Fibroblast of lung (primary cell): ENCODE measurements around the gene CRACR2A. TPM values are rescaled to one million over a fixed set of nuclear protein-coding genes. Genes with fewer than 3 reads are reported as not detected.

Experiments
- DNase-seq, 2 donors: peaks; one replicate each; pipeline versions ENCODE4 v3.0.0 to v3.0.0-alpha.2; 2010; ENCODE audit warnings: low read depth in 2 of 2
- H2AFZ ChIP-seq: 2 replicates; pipeline ENCODE4 v1.5.1; 2012; ENCODE audit warnings: low read length, control low read depth, inconsistent platforms
- H3K27ac ChIP-seq: 2 replicates; pipeline ENCODE4 v1.5.1; 2011; ENCODE audit warnings: low read length, control low read depth; ENCODE audit not compliant: insufficient read depth
- H3K27me3 ChIP-seq: 2 replicates; pipeline ENCODE4 v1.5.1; 2011; ENCODE audit warnings: mild to moderate bottlenecking, low read length; ENCODE audit not compliant: control insufficient read depth, insufficient read depth
- H3K36me3 ChIP-seq: 2 replicates; pipeline ENCODE4 v1.5.1; 2011; ENCODE audit warnings: low read length; ENCODE audit not compliant: control insufficient read depth, insufficient read depth
- H3K4me1 ChIP-seq: 2 replicates; pipeline ENCODE4 v1.5.1; 2011; ENCODE audit warnings: low read length; ENCODE audit not compliant: control insufficient read depth, insufficient read depth; ENCODE audit errors: extremely low read depth
- H3K4me2 ChIP-seq: 2 replicates; pipeline ENCODE4 v1.5.1; 2011; ENCODE audit warnings: low read length, control low read depth; ENCODE audit not compliant: insufficient read depth; ENCODE audit errors: extremely low read depth
- H3K4me3 ChIP-seq, 4 experiments: fragments of 200-600 bp in 1 of 4; sonication (generic) in 1 of 4; replicated peaks in 1 of 4; 2 replicates each; pipeline ENCODE4 v1.5.1; 2011 to 2016; ENCODE audit warnings: low read length in 4 of 4, low read depth in 3 of 4, mild to moderate bottlenecking in 3 of 4, control low read depth in 2 of 4, inconsistent platforms in 1 of 4, mixed read lengths in 1 of 4; ENCODE audit not compliant: insufficient read depth in 1 of 4; ENCODE audit errors: control extremely low read depth in 1 of 4
- H3K79me2 ChIP-seq: 2 replicates; pipeline ENCODE4 v1.5.1; 2012; ENCODE audit warnings: mild to moderate bottlenecking, low read length, inconsistent platforms; ENCODE audit not compliant: control insufficient read depth, insufficient read depth
- H3K9ac ChIP-seq: 2 replicates; pipeline ENCODE4 v1.5.1; 2011; ENCODE audit warnings: mild to moderate bottlenecking, low read length, control low read depth; ENCODE audit not compliant: insufficient read depth
- H3K9me3 ChIP-seq: 2 replicates; pipeline ENCODE4 v1.5.1; 2012; ENCODE audit warnings: low read depth, low read length; ENCODE audit not compliant: control insufficient read depth, insufficient read depth
- H4K20me1 ChIP-seq: 2 replicates; pipeline ENCODE4 v1.5.1; 2011; ENCODE audit warnings: low read length; ENCODE audit not compliant: control insufficient read depth, insufficient read depth; ENCODE audit errors: extremely low read depth
- CTCF ChIP-seq, 2 donors: IDR thresholded peaks in 1 of 2; conservative IDR thresholded peaks in 1 of 2; 1 replicate in 1 of 2; 2 replicates in 1 of 2; pipeline ENCODE4 v1.5.1; 2011 to 2012; ENCODE audit warnings: low read length in 2 of 2, control low read depth in 1 of 2, inconsistent platforms in 1 of 2, low read depth in 1 of 2, mild to moderate bottlenecking in 1 of 2
- EZH2 ChIP-seq: IDR thresholded peaks from 2 replicates; pipeline ENCODE4 v1.5.1; 2012; ENCODE audit warnings: low read length, control low read depth, mild to moderate bottlenecking; ENCODE audit errors: missing control alignments
- polyA plus RNA-seq, 2 donors: library from polyadenylated mRNA; depleted of rRNA in 1 of 2; stranded (reverse) in 1 of 2; unstranded in 1 of 2; fragments of >200 nt; gene quantifications; 2 replicates each; pipeline ENCODE4 v1.2.1, GENCODE V29; 2011 to 2012; ENCODE audit warnings: missing spikeins in 1 of 2
- total RNA-seq: library from RNA; depleted of rRNA; stranded (reverse); fragments of >200 nt; gene quantifications from 2 replicates; pipeline ENCODE4 v1.2.1, GENCODE V29; 2014

CRACR2A gene
- total and polyA plus RNA-seq, 2 donors (not counting 1 experiment from before 2014, with no cell fraction given) = 5.8 to 5.9 TPM

DNA sequence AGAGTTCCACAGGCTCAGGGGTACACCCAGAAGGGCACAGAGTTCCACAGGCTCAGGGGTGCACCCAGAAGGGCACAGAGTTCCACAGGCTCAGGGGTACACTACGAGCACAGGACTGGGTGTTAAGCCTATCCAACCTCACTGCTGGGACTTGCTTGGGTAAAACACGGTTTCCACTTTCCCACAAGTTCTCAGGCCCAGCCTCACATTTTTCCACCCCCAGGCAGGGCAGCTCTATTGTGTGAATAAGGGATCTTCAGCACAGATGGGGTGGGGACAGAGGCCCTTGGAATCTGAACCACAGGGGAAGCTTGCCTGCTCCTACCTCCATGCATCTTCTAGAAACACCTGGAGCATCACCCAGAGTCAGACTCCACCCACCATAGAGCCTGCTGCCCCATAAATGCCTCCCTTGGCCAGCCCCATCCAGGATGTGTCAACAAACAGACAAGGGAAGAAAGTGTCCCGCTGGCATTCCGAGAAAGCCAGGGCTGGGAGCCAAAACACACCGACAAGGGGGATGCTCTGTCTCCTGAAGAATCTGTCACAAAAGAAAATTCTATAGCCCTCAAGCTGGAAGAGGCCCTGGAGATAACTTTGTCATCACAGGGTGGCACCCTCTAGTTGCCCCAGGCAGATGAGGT lies 4.8 kb downstream of the CRACR2A start:
- H3K36me3 ChIP-seq = no peaks in the 10 kb centered on the region
- H3K27ac ChIP-seq = no peak overlapping the region
- no peaks in the 10 kb centered on the region for H3K79me2 ChIP-seq
- H4K20me1 ChIP-seq = no peaks in the 10 kb centered on the region
- H3K9ac ChIP-seq = no peak overlapping the region
- peaks cover 6% of the 10 kb centered on the region for H3K4me1 ChIP-seq
- no peaks in the 10 kb centered on the region for H3K27me3 ChIP-seq
- DNase-seq = no peak
- no peak overlapping the region for H3K4me2 ChIP-seq
- no peak for TF ChIP-seq CTCF (conservative IDR thresholded peaks at IDR 0.05 in 1 of 2, IDR thresholded peaks at IDR 0.05 in 1 of 2; ENCODE audit: low read depth in 1 of 2, low read length in 2 of 2)
- TF ChIP-seq EZH2 = no peak
- H2AFZ ChIP-seq = no peak overlapping the region
- no peak overlapping the region for H3K4me3 ChIP-seq
- H3K9me3 ChIP-seq = no peaks in the 10 kb centered on the region

DNA sequence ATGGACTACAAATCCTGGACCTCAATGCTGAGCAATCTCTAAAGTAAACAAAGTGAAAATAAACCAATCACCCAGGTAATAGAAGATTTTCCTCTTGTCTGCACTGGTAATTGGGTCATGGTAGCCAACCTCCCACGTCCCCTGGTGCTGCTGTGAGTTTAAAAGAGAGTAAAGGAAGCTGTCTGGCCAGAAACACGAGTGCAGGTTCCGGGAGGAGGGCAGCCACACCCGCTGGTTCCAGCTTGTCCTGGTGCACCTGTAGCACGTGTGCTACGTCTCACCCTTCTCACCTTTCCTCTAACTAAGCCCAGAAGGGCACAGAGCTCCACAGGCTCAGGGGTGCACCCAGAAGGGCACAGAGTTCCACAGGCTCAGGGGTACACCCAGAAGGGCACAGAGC lies 5.4 kb downstream of the CRACR2A start:
- TF ChIP-seq CTCF (conservative IDR thresholded peaks at IDR 0.05 in 1 of 2, IDR thresholded peaks at IDR 0.05 in 1 of 2; ENCODE audit: low read depth in 1 of 2, low read length in 2 of 2) (no peak), EZH2 (no peak)
- Histone ChIP-seq H3K4me2 (no peak overlapping the region), H2AFZ (no peak overlapping the region), H3K36me3 (no peaks in the 10 kb centered on the region), H3K9me3 (no peaks in the 10 kb centered on the region), H4K20me1 (no peaks in the 10 kb centered on the region), H3K4me3 (no peak overlapping the region), H3K4me1 (peaks cover 6% of the 10 kb centered on the region), H3K9ac (no peak overlapping the region), H3K27ac (no peak overlapping the region), H3K27me3 (no peaks in the 10 kb centered on the region), H3K79me2 (no peaks in the 10 kb centered on the region)
- DNase-seq = no peak

GRCh38 chr12:3746758-3747157 lies 6.2 kb downstream of the CRACR2A start:
- Histone ChIP-seq H2AFZ (no peak overlapping the region), H3K9ac (no peak overlapping the region), H3K27me3 (no peaks in the 10 kb centered on the region), H3K4me2 (no peak overlapping the region), H3K9me3 (no peaks in the 10 kb centered on the region), H3K4me1 (peaks cover under 1% of the 10 kb centered on the region), H3K79me2 (no peaks in the 10 kb centered on the region), H3K27ac (no peak overlapping the region), H3K36me3 (no peaks in the 10 kb centered on the region), H4K20me1 (no peaks in the 10 kb centered on the region), H3K4me3 (no peak overlapping the region)
- TF ChIP-seq CTCF (conservative IDR thresholded peaks at IDR 0.05 in 1 of 2, IDR thresholded peaks at IDR 0.05 in 1 of 2; ENCODE audit: low read depth in 1 of 2, low read length in 2 of 2) = no peak
- no peak for TF ChIP-seq EZH2
- no peak for DNase-seq
